HCT116 (cell line): Measurements from ENCODE around the gene EIF4ENIF1. TPM values are rescaled to one million over a fixed set of nuclear protein-coding genes. Genes with fewer than 3 reads are reported as not detected.

Experiments used
- ATAC-seq: fragments of 200-7000 bp; cut with Tn5 transposase; 2 replicates; pipeline ENCODE4 v1.9.1; 2020; ENCODE audit warnings: mild to moderate bottlenecking, moderate library complexity
- BruUV-seq: library from RNA; stranded (reverse); fragments of 400-500 nt; replicated peaks from 2 replicates; lab custom pipeline; 2021; lab: Mats Ljungman, UMichigan
- CTCF ChIA-PET: fragments of 300-600 bp; sonication (Branson Sonifier 250); formaldehyde crosslinking; loops from one replicate; lab custom pipeline; 2021; ENCODE audit warnings: antibody characterized with exemption; lab: Charles Lee
- POLR2A ChIA-PET: fragments of 300-600, 350-600 bp; sonication (Branson Sonifier 250); formaldehyde crosslinking; loops from one replicate; lab custom pipeline; 2021; ENCODE audit warnings: antibody characterized with exemption; lab: Charles Lee
- RAD21 ChIA-PET, 2 experiments: fragments of 300-600 bp; sonication (Branson Sonifier 250); formaldehyde crosslinking; loops; one replicate each; lab custom pipeline; 2023; ENCODE audit warnings: low total read pairs in 2 of 2; ENCODE audit not compliant: uncharacterized antibody in 2 of 2, unreplicated experiment in 2 of 2, low non-redundant PET in 1 of 2; lab: Charles Lee
- DNase-seq: peaks from one replicate; pipeline ENCODE4 v3.0.0-alpha.2; 2010; ENCODE audit warnings: low read depth, low spot score
- H2AFZ ChIP-seq: fragments of 200-600 bp; shearing (Covaris generic), sonication (generic); 2 replicates; pipeline ENCODE4 v1.6.1; 2017; ENCODE audit warnings: low read depth, mixed run types, mixed read lengths, antibody characterized with exemption, low read length; ENCODE audit not compliant: poor library complexity, severe bottlenecking
- H3K27ac ChIP-seq: 2 replicates; pipeline ENCODE4 v1.5.1; 2012; ENCODE audit warnings: low read depth, low read length
- H3K27me3 ChIP-seq: fragments of 200-600 bp; sonication (generic); 2 replicates; pipeline ENCODE4 v1.6.1; 2016; ENCODE audit warnings: mixed run types, low read length, mixed read lengths; ENCODE audit not compliant: insufficient read depth
- H3K36me3 ChIP-seq, 2 experiments: fragments of 200-500 bp in 1 of 2; fragments of 200-600 bp in 1 of 2; sonication (Bioruptor generic) in 1 of 2; sonication (generic) in 1 of 2; 2 replicates each; pipeline versions ENCODE4 v1.5.1 to v1.6.1; 2014 to 2016; ENCODE audit warnings: low read length in 2 of 2, inconsistent platforms in 1 of 2, mixed read lengths in 1 of 2, mixed run types in 1 of 2; ENCODE audit not compliant: insufficient read depth in 2 of 2, control insufficient read depth in 1 of 2
- H3K4me1 ChIP-seq, 2 experiments: fragments of 200-600 bp in 1 of 2; sonication (generic) in 1 of 2; 2 replicates each; pipeline versions ENCODE4 v1.5.1 to v1.6.1; 2012 to 2017; ENCODE audit warnings: low read length in 2 of 2, inconsistent platforms in 1 of 2, mild to moderate bottlenecking in 1 of 2, mixed read lengths in 1 of 2, mixed run types in 1 of 2, moderate library complexity in 1 of 2; ENCODE audit not compliant: insufficient read depth in 2 of 2, control insufficient read depth in 1 of 2
- H3K4me2 ChIP-seq: fragments of 200-600 bp; sonication (generic); 2 replicates; pipeline ENCODE4 v1.6.1; 2017; ENCODE audit warnings: mixed run types, low read length, mixed read lengths
- H3K4me3 ChIP-seq, 2 experiments: fragments of 200-600 bp in 1 of 2; sonication (generic) in 1 of 2; replicated peaks in 1 of 2; 2 replicates each; pipeline ENCODE4 v1.5.1; 2011 to 2016; ENCODE audit warnings: low read length in 2 of 2, control low read depth in 1 of 2, low read depth in 1 of 2, mild to moderate bottlenecking in 1 of 2, mixed read lengths in 1 of 2, mixed run types in 1 of 2
- H3K79me2 ChIP-seq: fragments of 200-600 bp; sonication (generic); 2 replicates; pipeline ENCODE4 v1.6.1; 2017; ENCODE audit warnings: mild to moderate bottlenecking, mixed run types, low read length, moderate library complexity, mixed read lengths; ENCODE audit not compliant: insufficient read depth
- H3K9ac ChIP-seq: fragments of 200-600 bp; sonication (generic); 2 replicates; pipeline ENCODE4 v1.6.1; 2016; ENCODE audit warnings: low read length, mixed read lengths
- H3K9me2 ChIP-seq: fragments of 200-600 bp; sonication (generic), shearing (Covaris generic); 2 replicates; pipeline ENCODE4 v1.6.1; 2017; ENCODE audit warnings: mixed run types, mild to moderate bottlenecking, moderate library complexity; ENCODE audit not compliant: insufficient read depth
- H3K9me3 ChIP-seq, 2 experiments: fragments of 200-500 bp in 1 of 2; fragments of 200-600 bp in 1 of 2; sonication (Bioruptor generic) in 1 of 2; sonication (generic) in 1 of 2; 2 replicates each; pipeline ENCODE4 v1.6.1; 2014 to 2017; ENCODE audit warnings: low read length in 2 of 2, mixed read lengths in 2 of 2, inconsistent platforms in 1 of 2, low read depth in 1 of 2, mild to moderate bottlenecking in 1 of 2, mixed run types in 1 of 2, moderate library complexity in 1 of 2; ENCODE audit not compliant: control insufficient read depth in 1 of 2, insufficient read depth in 1 of 2
- H4K20me1 ChIP-seq: fragments of 200-600 bp; sonication (generic), shearing (Covaris generic); 2 replicates; pipeline ENCODE4 v1.6.1; 2017; ENCODE audit warnings: mixed run types, mild to moderate bottlenecking, moderate library complexity; ENCODE audit not compliant: insufficient read depth
- EGR1 ChIP-seq: IDR thresholded peaks from 2 replicates; pipeline ENCODE4 v1.6.1; 2012; ENCODE audit warnings: low read depth
- ELF1 ChIP-seq: IDR thresholded peaks from 2 replicates; pipeline ENCODE4 v1.6.1; 2012; ENCODE audit warnings: low read depth, borderline replicate concordance
- JUND ChIP-seq: IDR thresholded peaks from 2 replicates; pipeline ENCODE4 v1.6.1; 2012
- POLR2AphosphoS5 ChIP-seq: IDR thresholded peaks from 2 replicates; pipeline ENCODE4 v1.6.1; 2011; ENCODE audit warnings: mild to moderate bottlenecking, low read depth, low read length, moderate library complexity
- RAD21 ChIP-seq: IDR thresholded peaks from 2 replicates; pipeline ENCODE4 v1.6.1; 2012; ENCODE audit warnings: low read depth, mild to moderate bottlenecking
- REST ChIP-seq: IDR thresholded peaks from 2 replicates; pipeline ENCODE4 v1.6.1; 2012; ENCODE audit warnings: low read depth
- SIN3A ChIP-seq: IDR thresholded peaks from 2 replicates; pipeline ENCODE4 v1.6.1; 2012; ENCODE audit warnings: low read depth
- SRF ChIP-seq: IDR thresholded peaks from 2 replicates; pipeline ENCODE4 v1.6.1; 2012; ENCODE audit warnings: low read depth
- ZNF274 ChIP-seq: fragments of 200-500 bp; sonication (Bioruptor generic); IDR thresholded peaks from 2 replicates; pipeline ENCODE4 v1.6.1; 2014; ENCODE audit warnings: mild to moderate bottlenecking, low read depth, low read length, inconsistent platforms
- intact Hi-C: fragments of 100-400 bp; cut with micrococcal nuclease; formaldehyde crosslinking; loops from 2 replicates; pipeline ENCODE4 v1.10.0; 2022
- total RNA-seq: library from RNA; stranded (reverse); gene quantifications from one replicate; pipeline ENCODE4 v1.2.1, GENCODE V29; 2021; ENCODE audit not compliant: unreplicated experiment
- TF ChIP-seq, protein P1 (sequence below), 3 experiments: fragments of 200-600 bp in 1 of 3; sonication (generic) in 1 of 3; IDR thresholded peaks in 2 of 3; conservative IDR thresholded peaks in 1 of 3; 2 replicates each; pipeline ENCODE4 v1.5.1; 2012 to 2017; ENCODE audit warnings: low read depth in 2 of 3, low read length in 2 of 3, antibody characterized with exemption in 1 of 3, borderline replicate concordance in 1 of 3, control low read depth in 1 of 3, mild to moderate bottlenecking in 1 of 3, mixed read lengths in 1 of 3, mixed run types in 1 of 3, moderate library complexity in 1 of 3; ENCODE audit not compliant: insufficient read depth in 1 of 3
- TF ChIP-seq, protein P2 (sequence below): IDR thresholded peaks from 2 replicates; pipeline ENCODE4 v1.6.1; 2012

Gene EIF4ENIF1
- total RNA-seq, 1 experiment from 2014 or later, result 24.2 TPM

GRCh38 chr22:31436132-31436531 lies 53.5 kb downstream of the EIF4ENIF1 start:
- Histone ChIP-seq H3K4me1 (no peaks in the 10 kb centered on the region), H3K9ac (no peak overlapping the region), H3K27ac (no peak overlapping the region), H2AFZ (no peak overlapping the region), H4K20me1 (peaks cover 7% of the 10 kb centered on the region; the same call in 1 of the 2 replicates), H3K9me3 (no peaks in the 10 kb centered on the region), H3K79me2 (peaks cover 10% of the 10 kb centered on the region; the same call in 1 of the 2 replicates), H3K4me2 (no peak overlapping the region), H3K4me3 (no peak overlapping the region), H3K27me3 (no peaks in the 10 kb centered on the region), H3K36me3 (peaks cover 65 to 67% of the 10 kb centered on the region in 2 experiments), H3K9me2 (no peaks in the 10 kb centered on the region)
- BruUV-seq, result TSS peak; percentile 16
- intact Hi-C loops, result no loop called here
- TF ChIP-seq ELF1 (no peak), POLR2AphosphoS5 (no peak), RAD21 (no peak), JUND (no peak)
- TF ChIP-seq, protein P1, sequence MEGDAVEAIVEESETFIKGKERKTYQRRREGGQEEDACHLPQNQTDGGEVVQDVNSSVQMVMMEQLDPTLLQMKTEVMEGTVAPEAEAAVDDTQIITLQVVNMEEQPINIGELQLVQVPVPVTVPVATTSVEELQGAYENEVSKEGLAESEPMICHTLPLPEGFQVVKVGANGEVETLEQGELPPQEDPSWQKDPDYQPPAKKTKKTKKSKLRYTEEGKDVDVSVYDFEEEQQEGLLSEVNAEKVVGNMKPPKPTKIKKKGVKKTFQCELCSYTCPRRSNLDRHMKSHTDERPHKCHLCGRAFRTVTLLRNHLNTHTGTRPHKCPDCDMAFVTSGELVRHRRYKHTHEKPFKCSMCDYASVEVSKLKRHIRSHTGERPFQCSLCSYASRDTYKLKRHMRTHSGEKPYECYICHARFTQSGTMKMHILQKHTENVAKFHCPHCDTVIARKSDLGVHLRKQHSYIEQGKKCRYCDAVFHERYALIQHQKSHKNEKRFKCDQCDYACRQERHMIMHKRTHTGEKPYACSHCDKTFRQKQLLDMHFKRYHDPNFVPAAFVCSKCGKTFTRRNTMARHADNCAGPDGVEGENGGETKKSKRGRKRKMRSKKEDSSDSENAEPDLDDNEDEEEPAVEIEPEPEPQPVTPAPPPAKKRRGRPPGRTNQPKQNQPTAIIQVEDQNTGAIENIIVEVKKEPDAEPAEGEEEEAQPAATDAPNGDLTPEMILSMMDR (IDR thresholded peaks at IDR 0.05 in 2 of 3, conservative IDR thresholded peaks at IDR 0.05 in 1 of 3; ENCODE audit: borderline replicate concordance in 1 of 3, insufficient read depth in 1 of 3, low read depth in 2 of 3, low read length in 2 of 3), result no peak
- CTCF ChIA-PET, result interaction anchor here (1.5 kb wide), 1 partner anchor 16 kb away, joined by 6 read pairs; no protein-coding TSS in a partner anchor
- DNase-seq (no peak), ATAC-seq (no peak)
- POLR2A ChIA-PET, result interaction anchor here (1.2 kb wide), 1 partner anchor 12 kb away, joined by 3 read pairs; no protein-coding TSS in a partner anchor
- RAD21 ChIA-PET, result no interaction called here

DNA sequence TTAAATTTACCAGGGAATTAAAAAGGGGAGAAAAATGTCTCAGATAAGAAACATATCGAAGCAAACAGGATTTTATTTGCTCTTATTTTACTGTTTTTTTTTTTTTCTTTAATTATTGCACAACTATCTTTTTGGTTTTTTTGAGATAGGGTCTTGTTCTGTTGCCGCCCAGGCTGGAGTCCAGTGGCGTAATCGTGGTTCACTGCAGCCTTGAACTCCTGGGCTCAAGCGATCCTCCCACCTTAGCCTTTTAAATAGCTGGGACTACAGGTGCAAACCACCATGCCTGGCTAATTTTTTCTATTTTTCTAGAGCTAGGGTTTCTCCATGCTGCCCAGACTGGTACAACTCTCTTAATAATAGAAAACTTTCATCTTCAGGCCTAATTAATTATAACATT lies 57.7 kb downstream of the EIF4ENIF1 start:
- H3K27me3 ChIP-seq, result no peaks in the 10 kb centered on the region
- intact Hi-C loops, result no loop called here
- H3K4me3 ChIP-seq, result no peak overlapping the region
- no peak overlapping the region for H3K9ac ChIP-seq
- no peaks in the 10 kb centered on the region for H3K4me1 ChIP-seq
- H2AFZ ChIP-seq, result no peak overlapping the region
- ATAC-seq, result no peak
- H3K9me3 ChIP-seq, result no peaks in the 10 kb centered on the region
- no peak overlapping the region for H3K4me2 ChIP-seq
- POLR2A ChIA-PET, result interaction anchor here (0.7 kb wide), 1 partner anchor 40 kb away, joined by 3 read pairs; no protein-coding TSS in a partner anchor
- peaks cover 35% of the 10 kb centered on the region for H3K79me2 ChIP-seq
- no peak overlapping the region for H3K27ac ChIP-seq
- H3K36me3 ChIP-seq, result peaks cover 48 to 56% of the 10 kb centered on the region in 2 experiments
- CTCF ChIA-PET, result no interaction called here
- H4K20me1 ChIP-seq, result peaks cover 15% of the 10 kb centered on the region; the same call in 1 of the 2 replicates
- no TSS peak for BruUV-seq
- no peaks in the 10 kb centered on the region for H3K9me2 ChIP-seq
- RAD21 ChIA-PET, result no interaction called here
- DNase-seq, result no peak
- TF ChIP-seq, protein P2, sequence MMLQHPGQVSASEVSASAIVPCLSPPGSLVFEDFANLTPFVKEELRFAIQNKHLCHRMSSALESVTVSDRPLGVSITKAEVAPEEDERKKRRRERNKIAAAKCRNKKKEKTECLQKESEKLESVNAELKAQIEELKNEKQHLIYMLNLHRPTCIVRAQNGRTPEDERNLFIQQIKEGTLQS, result no peak
- TF ChIP-seq EGR1, result no peak
- TF ChIP-seq, protein P1 (IDR thresholded peaks at IDR 0.05 in 2 of 3, conservative IDR thresholded peaks at IDR 0.05 in 1 of 3; ENCODE audit: borderline replicate concordance in 1 of 3, insufficient read depth in 1 of 3, low read depth in 2 of 3, low read length in 2 of 3), result no peak
- no peak for TF ChIP-seq POLR2AphosphoS5
- no peak for TF ChIP-seq SRF
- TF ChIP-seq SIN3A, result no peak
- no peak for TF ChIP-seq REST
- TF ChIP-seq ZNF274, result no peak
